Lower leg skin (tissue), 3 donors: Measurements from ENCODE around the gene TMTC2.

ENCODE experiments used
- POLR2A ChIP-seq, 2 donors: fragments of 450-650 bp; IDR thresholded peaks; one replicate each; pipeline ENCODE4 v1.6.1; 2016 to 2017; ENCODE audit warnings: antibody characterized with exemption in 2 of 2, mild to moderate bottlenecking in 1 of 2, moderate library complexity in 1 of 2
- TF ChIP-seq, protein P1 (sequence below), 3 donors: fragments of 450-650 bp; IDR thresholded peaks; one replicate each; pipeline ENCODE4 v1.5.1; 2016; ENCODE audit warnings: antibody characterized with exemption in 3 of 3, mild to moderate bottlenecking in 3 of 3, moderate library complexity in 2 of 3

DNA sequence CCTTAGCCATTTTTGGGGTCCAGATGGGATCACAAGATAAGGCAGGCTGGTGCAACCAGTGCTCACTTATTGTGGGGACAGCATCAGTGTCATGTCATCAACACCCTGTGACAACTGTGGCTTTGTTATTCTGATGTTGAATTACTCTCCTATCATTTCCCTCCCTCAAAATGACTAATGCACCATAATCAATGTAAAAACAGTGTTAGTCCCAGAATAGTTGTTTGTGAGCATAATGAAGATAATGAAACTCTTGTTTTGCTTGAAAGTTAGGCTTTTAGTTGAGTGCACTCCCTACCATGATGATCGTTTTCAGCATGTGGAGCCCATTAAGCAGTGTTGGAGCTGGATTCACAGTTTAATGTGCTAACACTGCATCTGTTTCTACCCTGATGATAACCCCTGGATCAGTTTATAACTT is 151.4 kb downstream of the TMTC2 start:
- TF ChIP-seq, protein P1, sequence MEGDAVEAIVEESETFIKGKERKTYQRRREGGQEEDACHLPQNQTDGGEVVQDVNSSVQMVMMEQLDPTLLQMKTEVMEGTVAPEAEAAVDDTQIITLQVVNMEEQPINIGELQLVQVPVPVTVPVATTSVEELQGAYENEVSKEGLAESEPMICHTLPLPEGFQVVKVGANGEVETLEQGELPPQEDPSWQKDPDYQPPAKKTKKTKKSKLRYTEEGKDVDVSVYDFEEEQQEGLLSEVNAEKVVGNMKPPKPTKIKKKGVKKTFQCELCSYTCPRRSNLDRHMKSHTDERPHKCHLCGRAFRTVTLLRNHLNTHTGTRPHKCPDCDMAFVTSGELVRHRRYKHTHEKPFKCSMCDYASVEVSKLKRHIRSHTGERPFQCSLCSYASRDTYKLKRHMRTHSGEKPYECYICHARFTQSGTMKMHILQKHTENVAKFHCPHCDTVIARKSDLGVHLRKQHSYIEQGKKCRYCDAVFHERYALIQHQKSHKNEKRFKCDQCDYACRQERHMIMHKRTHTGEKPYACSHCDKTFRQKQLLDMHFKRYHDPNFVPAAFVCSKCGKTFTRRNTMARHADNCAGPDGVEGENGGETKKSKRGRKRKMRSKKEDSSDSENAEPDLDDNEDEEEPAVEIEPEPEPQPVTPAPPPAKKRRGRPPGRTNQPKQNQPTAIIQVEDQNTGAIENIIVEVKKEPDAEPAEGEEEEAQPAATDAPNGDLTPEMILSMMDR (IDR thresholded peaks at IDR 0.05), result no peak
- no peak for TF ChIP-seq POLR2A (IDR thresholded peaks at IDR 0.05)
